ENCODE results near the gene ANKRD13B. TPM values are rescaled to one million over a fixed set of nuclear protein-coding genes. Genes with fewer than 3 reads are reported as not detected.
A peak's percentile ranks its signal among the peaks of the same experiment; 100 is the strongest.

The ANKRD13B gene
- total and polyA plus RNA-seq, 2 of the 13 experiments (the other 11 are each of a cell fraction or from before 2014, with no cell fraction given), result 1.7 to 1.8 TPM

DNA sequence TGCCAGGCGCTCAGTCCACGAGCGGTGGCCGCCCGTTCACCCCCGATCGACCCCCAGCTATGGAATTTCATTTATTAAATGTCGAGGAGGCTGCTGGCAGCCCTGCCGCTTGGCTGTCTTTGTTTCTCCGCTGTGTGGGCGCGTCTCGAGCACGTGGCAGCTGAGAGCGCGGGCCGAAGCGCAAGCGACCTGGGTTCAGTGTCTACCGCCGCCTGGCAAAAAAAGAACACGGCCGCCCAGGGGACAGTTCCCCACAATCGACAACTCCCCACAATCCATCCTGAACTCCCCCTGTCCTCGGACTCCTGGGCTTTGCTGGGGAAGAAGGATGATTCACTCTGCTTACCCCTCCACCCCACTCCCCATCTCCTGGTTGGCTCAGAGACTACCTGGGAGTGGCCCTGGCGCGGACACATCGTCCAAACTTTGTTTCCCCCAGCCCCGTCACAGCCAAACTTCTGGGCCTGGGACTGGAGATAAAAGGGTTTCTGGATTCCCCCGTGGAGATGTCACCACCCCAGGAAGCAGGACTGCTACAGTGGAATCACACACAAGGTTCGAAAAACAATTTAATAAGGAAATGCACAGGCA is 1.7 kb upstream of the ANKRD13B start:
- intact Hi-C loops (cut with micrococcal nuclease; ENCODE audit: unreplicated experiment) (loop anchor here (1.0 to 10.0 kb wide), 3 partner anchors 11 to 216 kb away; no protein-coding TSS in a partner anchor), in situ Hi-C loops (cut with HindIII; ENCODE audit: extremely low pct_ligation_motif_present, low pct_unique_long_range_greater_than_20kb) (no loop called here)
- Histone ChIP-seq H3K9ac (ENCODE audit: insufficient read depth, low read depth, low read length) (peak overlapping the region; percentile 72), H3K27ac (ENCODE audit: extremely low read length, insufficient read depth, low read length) (peak overlapping the region; percentile 62), H3K4me2 (ENCODE audit: low read depth, low read length) (peak overlapping the region; percentile 89), H3K4me3 (replicated peaks in 1 of 3; ENCODE audit: insufficient read depth in 1 of 3, low read depth in 2 of 3, low read length in 3 of 3) (peak overlapping the region; percentile 70 to 91 (median 89)), H3K9me3 (ENCODE audit: low read length) (no peaks in the 10 kb centered on the region), H3K27me3 (ENCODE audit: control insufficient read depth in 1 of 2, insufficient read depth in 2 of 2, low read length in 2 of 2) (peaks cover 1 to 24% of the 10 kb centered on the region in 2 experiments; a peak in 3 of 5 replicates), H3K79me2 (ENCODE audit: insufficient read depth, low read length) (peaks cover 23% of the 10 kb centered on the region), H3K36me3 (replicated peaks in 1 of 2; ENCODE audit: control insufficient read depth in 1 of 2, insufficient read depth in 2 of 2, low read length in 2 of 2) (no peaks in the 10 kb centered on the region), H3K4me1 (ENCODE audit: insufficient read depth, low read length) (peaks cover 59% of the 10 kb centered on the region), H2AFZ (ENCODE audit: low read length) (no peak overlapping the region), H4K20me1 (ENCODE audit: insufficient read depth, low read length) (peaks cover 14% of the 10 kb centered on the region; the same call in 1 of the 2 replicates)
- POLR2A ChIA-PET, result interaction anchor here (0.9 to 3.0 kb wide), 9 partner anchors 16 to 297 kb away, joined by 3 to 23 read pairs (median 7); partner anchors contain the start of genes ABHD15, NUFIP2 and TAOK1
- ATAC-seq, result peak; percentile 43
- CTCF ChIA-PET (ENCODE audit: low intra/inter-chr PET ratio, low total read pairs), result interaction anchor here (1.6 to 3.1 kb wide), 3 partner anchors 11 to 221 kb away, joined by 5 to 39 read pairs (median 10); no protein-coding TSS in a partner anchor
- FAIRE-seq, result peak; percentile 26
- peak; percentile 58 for DNase-seq (ENCODE audit: low spot score)
- WGBS (ENCODE audit: low lambda C conversion rate), result 0% methylated on average over 16 of the region's 31 CpGs
- TSS peak; percentile 54 for BruUV-seq (replicated peaks)
- TF ChIP-seq ZNF382 (CRISPR knock-in tag; IDR thresholded peaks at IDR 0.05; ENCODE audit: borderline replicate concordance) (no peak), ZNF225 (CRISPR knock-in tag; IDR thresholded peaks at IDR 0.05) (no peak), KAT2B (IDR thresholded peaks at IDR 0.05; ENCODE audit: borderline replicate concordance, low read depth, low read length) (no peak), SMC3 (IDR thresholded peaks at IDR 0.05; ENCODE audit: low read length) (no peak), FOXK1 (CRISPR knock-in tag; IDR thresholded peaks at IDR 0.05; ENCODE audit: borderline replicate concordance, low read depth) (no peak), CAMTA2 (CRISPR knock-in tag; IDR thresholded peaks at IDR 0.05; ENCODE audit: borderline replicate concordance) (no peak), BCL6 (CRISPR knock-in tag; IDR thresholded peaks at IDR 0.05) (0 out of 2 replicates have a peak, but pooled peaks have one; percentile 15), FOSL2 (CRISPR knock-in tag; IDR thresholded peaks at IDR 0.05) (peak; percentile 73), ZNF367 (CRISPR knock-in tag; IDR thresholded peaks at IDR 0.05; ENCODE audit: borderline replicate concordance) (no peak), MAZ (IDR thresholded peaks at IDR 0.05; ENCODE audit: borderline replicate concordance, low read depth, low read length) (peak; percentile 20; the same call in 1 of the 2 replicates), MAZ (CRISPR knock-in tag; IDR thresholded peaks at IDR 0.05; ENCODE audit: low read depth) (0 out of 2 replicates have a peak, but pooled peaks have one; percentile 7)
- TF ChIP-seq, protein P1, sequence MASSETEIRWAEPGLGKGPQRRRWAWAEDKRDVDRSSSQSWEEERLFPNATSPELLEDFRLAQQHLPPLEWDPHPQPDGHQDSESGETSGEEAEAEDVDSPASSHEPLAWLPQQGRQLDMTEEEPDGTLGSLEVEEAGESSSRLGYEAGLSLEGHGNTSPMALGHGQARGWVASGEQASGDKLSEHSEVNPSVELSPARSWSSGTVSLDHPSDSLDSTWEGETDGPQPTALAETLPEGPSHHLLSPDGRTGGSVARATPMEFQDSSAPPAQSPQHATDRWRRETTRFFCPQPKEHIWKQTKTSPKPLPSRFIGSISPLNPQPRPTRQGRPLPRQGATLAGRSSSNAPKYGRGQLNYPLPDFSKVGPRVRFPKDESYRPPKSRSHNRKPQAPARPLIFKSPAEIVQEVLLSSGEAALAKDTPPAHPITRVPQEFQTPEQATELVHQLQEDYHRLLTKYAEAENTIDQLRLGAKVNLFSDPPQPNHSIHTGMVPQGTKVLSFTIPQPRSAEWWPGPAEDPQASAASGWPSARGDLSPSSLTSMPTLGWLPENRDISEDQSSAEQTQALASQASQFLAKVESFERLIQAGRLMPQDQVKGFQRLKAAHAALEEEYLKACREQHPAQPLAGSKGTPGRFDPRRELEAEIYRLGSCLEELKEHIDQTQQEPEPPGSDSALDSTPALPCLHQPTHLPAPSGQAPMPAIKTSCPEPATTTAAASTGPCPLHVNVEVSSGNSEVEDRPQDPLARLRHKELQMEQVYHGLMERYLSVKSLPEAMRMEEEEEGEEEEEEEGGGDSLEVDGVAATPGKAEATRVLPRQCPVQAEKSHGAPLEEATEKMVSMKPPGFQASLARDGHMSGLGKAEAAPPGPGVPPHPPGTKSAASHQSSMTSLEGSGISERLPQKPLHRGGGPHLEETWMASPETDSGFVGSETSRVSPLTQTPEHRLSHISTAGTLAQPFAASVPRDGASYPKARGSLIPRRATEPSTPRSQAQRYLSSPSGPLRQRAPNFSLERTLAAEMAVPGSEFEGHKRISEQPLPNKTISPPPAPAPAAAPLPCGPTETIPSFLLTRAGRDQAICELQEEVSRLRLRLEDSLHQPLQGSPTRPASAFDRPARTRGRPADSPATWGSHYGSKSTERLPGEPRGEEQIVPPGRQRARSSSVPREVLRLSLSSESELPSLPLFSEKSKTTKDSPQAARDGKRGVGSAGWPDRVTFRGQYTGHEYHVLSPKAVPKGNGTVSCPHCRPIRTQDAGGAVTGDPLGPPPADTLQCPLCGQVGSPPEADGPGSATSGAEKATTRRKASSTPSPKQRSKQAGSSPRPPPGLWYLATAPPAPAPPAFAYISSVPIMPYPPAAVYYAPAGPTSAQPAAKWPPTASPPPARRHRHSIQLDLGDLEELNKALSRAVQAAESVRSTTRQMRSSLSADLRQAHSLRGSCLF (CRISPR knock-in tag; IDR thresholded peaks at IDR 0.05; ENCODE audit: borderline replicate concordance), result no peak
- TF ChIP-seq, protein P2, sequence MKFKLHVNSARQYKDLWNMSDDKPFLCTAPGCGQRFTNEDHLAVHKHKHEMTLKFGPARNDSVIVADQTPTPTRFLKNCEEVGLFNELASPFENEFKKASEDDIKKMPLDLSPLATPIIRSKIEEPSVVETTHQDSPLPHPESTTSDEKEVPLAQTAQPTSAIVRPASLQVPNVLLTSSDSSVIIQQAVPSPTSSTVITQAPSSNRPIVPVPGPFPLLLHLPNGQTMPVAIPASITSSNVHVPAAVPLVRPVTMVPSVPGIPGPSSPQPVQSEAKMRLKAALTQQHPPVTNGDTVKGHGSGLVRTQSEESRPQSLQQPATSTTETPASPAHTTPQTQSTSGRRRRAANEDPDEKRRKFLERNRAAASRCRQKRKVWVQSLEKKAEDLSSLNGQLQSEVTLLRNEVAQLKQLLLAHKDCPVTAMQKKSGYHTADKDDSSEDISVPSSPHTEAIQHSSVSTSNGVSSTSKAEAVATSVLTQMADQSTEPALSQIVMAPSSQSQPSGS (CRISPR knock-in tag; IDR thresholded peaks at IDR 0.05), result no peak
- TF ChIP-seq, protein P3, sequence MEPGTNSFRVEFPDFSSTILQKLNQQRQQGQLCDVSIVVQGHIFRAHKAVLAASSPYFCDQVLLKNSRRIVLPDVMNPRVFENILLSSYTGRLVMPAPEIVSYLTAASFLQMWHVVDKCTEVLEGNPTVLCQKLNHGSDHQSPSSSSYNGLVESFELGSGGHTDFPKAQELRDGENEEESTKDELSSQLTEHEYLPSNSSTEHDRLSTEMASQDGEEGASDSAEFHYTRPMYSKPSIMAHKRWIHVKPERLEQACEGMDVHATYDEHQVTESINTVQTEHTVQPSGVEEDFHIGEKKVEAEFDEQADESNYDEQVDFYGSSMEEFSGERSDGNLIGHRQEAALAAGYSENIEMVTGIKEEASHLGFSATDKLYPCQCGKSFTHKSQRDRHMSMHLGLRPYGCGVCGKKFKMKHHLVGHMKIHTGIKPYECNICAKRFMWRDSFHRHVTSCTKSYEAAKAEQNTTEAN (CRISPR knock-in tag; conservative IDR thresholded peaks at IDR 0.05), result no peak; the same call in 1 of the 2 replicates
- TF ChIP-seq, protein P4, sequence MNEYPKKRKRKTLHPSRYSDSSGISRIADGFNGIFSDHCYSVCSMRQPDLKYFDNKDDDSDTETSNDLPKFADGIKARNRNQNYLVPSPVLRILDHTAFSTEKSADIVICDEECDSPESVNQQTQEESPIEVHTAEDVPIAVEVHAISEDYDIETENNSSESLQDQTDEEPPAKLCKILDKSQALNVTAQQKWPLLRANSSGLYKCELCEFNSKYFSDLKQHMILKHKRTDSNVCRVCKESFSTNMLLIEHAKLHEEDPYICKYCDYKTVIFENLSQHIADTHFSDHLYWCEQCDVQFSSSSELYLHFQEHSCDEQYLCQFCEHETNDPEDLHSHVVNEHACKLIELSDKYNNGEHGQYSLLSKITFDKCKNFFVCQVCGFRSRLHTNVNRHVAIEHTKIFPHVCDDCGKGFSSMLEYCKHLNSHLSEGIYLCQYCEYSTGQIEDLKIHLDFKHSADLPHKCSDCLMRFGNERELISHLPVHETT (CRISPR knock-in tag; conservative IDR thresholded peaks at IDR 0.05), result no peak; the same call in 1 of the 2 replicates

Measured in HepG2 (cell line).